Prostate gland (tissue), 2 donors: ENCODE measurements around the gene VAV2. TPM values are rescaled to one million over a fixed set of nuclear protein-coding genes. Genes with fewer than 3 reads are reported as not detected.

ENCODE experiments used
- DNase-seq: peaks from one replicate; pipeline ENCODE4 v3.0.0-alpha.2; 2019; ENCODE audit warnings: low spot score
- H3K27ac ChIP-seq, 2 donors: fragments of 200-600 bp; sonication (generic); 2 replicates each; pipeline ENCODE4 v1.5.1; 2017 to 2019
- H3K27me3 ChIP-seq: fragments of 200-600 bp; sonication (generic); replicated peaks from 2 replicates; pipeline ENCODE4 v1.5.1; 2019; ENCODE audit not compliant: insufficient read depth
- H3K36me3 ChIP-seq, 2 donors: fragments of 200-600 bp; sonication (generic); 1 replicate in 1 of 2; 2 replicates in 1 of 2; pipeline versions ENCODE4 v1.5.1 to v1.8.1; 2017 to 2019
- H3K4me1 ChIP-seq: fragments of 200-600 bp; sonication (generic); replicated peaks from 2 replicates; pipeline ENCODE4 v1.5.1; 2019
- H3K4me3 ChIP-seq, 2 donors: fragments of 200-600 bp; sonication (generic); 2 replicates each; pipeline ENCODE4 v1.5.1; 2017 to 2019
- H3K9me3 ChIP-seq: fragments of 200-600 bp; sonication (generic); 2 replicates; pipeline ENCODE4 v1.5.1; 2017
- CTCF ChIP-seq, 4 experiments: fragments of 200-600 bp in 2 of 4; fragments of 450-650 bp in 2 of 4; sonication (generic) in 2 of 4; IDR thresholded peaks; 1 replicate in 3 of 4; 2 replicates in 1 of 4; pipeline ENCODE4 v1.5.1; 2016 to 2019; ENCODE audit warnings: antibody characterized with exemption in 4 of 4, mild to moderate bottlenecking in 2 of 4, moderate library complexity in 2 of 4
- POLR2A ChIP-seq: fragments of 450-650 bp; IDR thresholded peaks from one replicate; pipeline ENCODE4 v1.6.1; 2016; ENCODE audit warnings: antibody characterized with exemption, mild to moderate bottlenecking
- POLR2AphosphoS5 ChIP-seq: sonication (generic); formaldehyde crosslinking; IDR thresholded peaks from one replicate; pipeline ENCODE4 v1.6.1; 2017; ENCODE audit warnings: antibody characterized with exemption
- WGBS: methylation state at CpG from one replicate; pipeline ENCODE4 v1.1.5; 2018; 5-methylcytosine and 5-hydroxymethylcytosine counted together
- intact Hi-C: fragments of 100-400 bp; cut with DNase I; formaldehyde crosslinking; loops from one replicate; pipeline ENCODE4 v1.14.2; 2022
- total RNA-seq, 2 donors: library from RNA; depleted of rRNA; stranded (reverse); fragments of >200 nt; gene quantifications; one replicate each; pipeline ENCODE4 v1.1.0, GENCODE V29; 2016

VAV2 gene
- total RNA-seq, 2 donors from 2014 or later, result 13.5 to 19.5 TPM

- no peaks in the 10 kb centered on the region for H3K9me3 ChIP-seq
These were observed 11.1 kb downstream of the VAV2 start for GRCh38 chr9:133980864-133981588.

GRCh38 chr9:133979921-133980863 is 11.9 kb downstream of the VAV2 start:
- no peaks in the 10 kb centered on the region for H3K27me3 ChIP-seq
- H3K4me1 ChIP-seq, result no peaks in the 10 kb centered on the region
- WGBS, result 81% methylated on average over 20 of the region's 22 CpGs
- intact Hi-C loops, result no loop called here
- H3K27ac ChIP-seq, result peak overlapping the region in 1 of 2 donors; percentile 35
- H3K36me3 ChIP-seq, result no peaks in the 10 kb centered on the region
- H3K4me3 ChIP-seq, result no peak overlapping the region
- no peaks in the 10 kb centered on the region for H3K9me3 ChIP-seq
- TF ChIP-seq POLR2A, result no peak
- no peak for DNase-seq

More at GRCh38 chr9:133980864-133981588, 11.1 kb downstream of the VAV2 start:
- H3K36me3 ChIP-seq, result no peaks in the 10 kb centered on the region
- TF ChIP-seq POLR2A (no peak), CTCF (IDR thresholded peaks at IDR 0.05) (no peak), POLR2AphosphoS5 (no peak)
- no peak for DNase-seq
- intact Hi-C loops, result no loop called here
- no peak overlapping the region for H3K27ac ChIP-seq
- WGBS, result 79% methylated on average over 21 of the region's 25 CpGs
- H3K4me1 ChIP-seq, result no peaks in the 10 kb centered on the region
- no peak overlapping the region for H3K4me3 ChIP-seq
- no peaks in the 10 kb centered on the region for H3K27me3 ChIP-seq

- Histone ChIP-seq H3K27ac (peak overlapping the region in 1 of 2 donors; percentile 35), H3K27me3 (no peaks in the 10 kb centered on the region), H3K4me3 (no peak overlapping the region), H3K9me3 (no peaks in the 10 kb centered on the region), H3K36me3 (no peaks in the 10 kb centered on the region), H3K4me1 (no peaks in the 10 kb centered on the region)
- no peak for DNase-seq
- whole genome bisulfite sequencing, result 50% methylated on average over 30 of the region's 37 CpGs
- TF ChIP-seq POLR2A, result no peak
- no peak for TF ChIP-seq CTCF (IDR thresholded peaks at IDR 0.05)
- no peak for TF ChIP-seq POLR2AphosphoS5
- intact Hi-C loops, result no loop called here
These were observed 12.7 kb downstream of the VAV2 start for GRCh38 chr9:133979273-133979920.

- Histone ChIP-seq H3K4me3 (no peak overlapping the region), H3K9me3 (no peaks in the 10 kb centered on the region), H3K36me3 (no peaks in the 10 kb centered on the region), H3K4me1 (no peaks in the 10 kb centered on the region), H3K27ac (no peak overlapping the region), H3K27me3 (no peaks in the 10 kb centered on the region)
- intact Hi-C loops, result no loop called here
- DNase-seq, result no peak
- 50% methylated on average over 14 of the region's 16 CpGs for WGBS
- TF ChIP-seq POLR2A, result no peak
- no peak for TF ChIP-seq CTCF (IDR thresholded peaks at IDR 0.05)
- no peak for TF ChIP-seq POLR2AphosphoS5
These were observed 13.2 kb downstream of the VAV2 start for GRCh38 chr9:133978899-133979272.
